PC-3 (cell line): Measurements from ENCODE around the gene HIPK3. TPM values are rescaled to one million over a fixed set of nuclear protein-coding genes. Genes with fewer than 3 reads are reported as not detected.

Experiments used
- ATAC-seq: fragments of 200-7000 bp; cut with Tn5 transposase; 2 replicates; pipeline ENCODE4 v1.9.1; 2020; ENCODE audit warnings: mild to moderate bottlenecking, moderate library complexity
- BruUV-seq: library from RNA; stranded (reverse); fragments of 400-500 nt; replicated peaks from 2 replicates; lab custom pipeline; 2021; lab: Mats Ljungman, UMichigan
- CTCF ChIA-PET: fragments of 300-600 bp; sonication (Branson Sonifier 250); formaldehyde crosslinking; loops from one replicate; lab custom pipeline; 2022; ENCODE audit warnings: antibody characterized with exemption; lab: Charles Lee
- POLR2A ChIA-PET: fragments of 300-600 bp; sonication (Branson Sonifier 250); formaldehyde crosslinking; loops from one replicate; lab custom pipeline; 2022; ENCODE audit warnings: antibody characterized with exemption; ENCODE audit not compliant: unreplicated experiment; lab: Charles Lee
- DNase-seq: peaks from one replicate; pipeline ENCODE4 v3.0.0-alpha.2; 2015
- H2AFZ ChIP-seq: fragments of 300-600 bp; sonication (generic); 2 replicates; pipeline ENCODE4 v1.6.0; 2016; ENCODE audit warnings: antibody characterized with exemption, low read length
- H3F3A ChIP-seq: fragments of 300-600 bp; sonication (generic); one replicate; pipeline ENCODE4 v1.6.0; 2017; ENCODE audit warnings: antibody characterized with exemption, low read length, control low read depth, mild to moderate bottlenecking; ENCODE audit not compliant: unreplicated experiment
- H3K27ac ChIP-seq: fragments of 300-600 bp; sonication (generic); 2 replicates; pipeline ENCODE4 v1.5.1; 2016; ENCODE audit warnings: mild to moderate bottlenecking, low read length
- H3K27me3 ChIP-seq: fragments of 300-600 bp; sonication (generic); 2 replicates; pipeline ENCODE4 v1.6.1; 2016; ENCODE audit warnings: low read length, mixed read lengths
- H3K36me3 ChIP-seq: fragments of 300-600 bp; sonication (generic); 2 replicates; pipeline ENCODE4 v1.6.1; 2016; ENCODE audit warnings: low read depth, mixed run types, low read length, mixed read lengths
- H3K4me1 ChIP-seq: fragments of 300-600 bp; sonication (generic); 2 replicates; pipeline ENCODE4 v1.5.1; 2016; ENCODE audit warnings: low read length; ENCODE audit not compliant: insufficient read depth
- H3K4me2 ChIP-seq: fragments of 300-600 bp; sonication (generic); 2 replicates; pipeline ENCODE4 v1.6.0; 2016; ENCODE audit warnings: low read length
- H3K4me3 ChIP-seq: fragments of 300-600 bp; sonication (generic); 2 replicates; pipeline ENCODE4 v1.5.1; 2016; ENCODE audit warnings: mild to moderate bottlenecking, low read length, mixed read lengths
- H3K79me2 ChIP-seq: fragments of 300-600 bp; sonication (generic); 2 replicates; pipeline ENCODE4 v1.6.1; 2017; ENCODE audit warnings: low read length, mixed read lengths
- H3K9ac ChIP-seq: fragments of 300-600 bp; sonication (generic); 2 replicates; pipeline ENCODE4 v1.6.0; 2016; ENCODE audit warnings: mild to moderate bottlenecking, low read length
- H3K9me2 ChIP-seq: fragments of 300-600 bp; sonication (generic); replicated peaks from 2 replicates; pipeline ENCODE4 v1.6.1; 2016; ENCODE audit warnings: mixed run types, low read length, mixed read lengths
- H3K9me3 ChIP-seq: fragments of 300-600 bp; sonication (generic); 2 replicates; pipeline ENCODE4 v1.6.1; 2016; ENCODE audit warnings: low read length, mixed read lengths
- H4K20me1 ChIP-seq: fragments of 300-600 bp; sonication (generic); 2 replicates; pipeline ENCODE4 v1.6.1; 2016; ENCODE audit warnings: low read length, mixed read lengths
- EZH2 ChIP-seq: fragments of 300-600 bp; sonication (generic); IDR thresholded peaks from one replicate; pipeline ENCODE4 v1.6.1; 2017; ENCODE audit warnings: antibody characterized with exemption, mild to moderate bottlenecking, low read length; ENCODE audit not compliant: unreplicated experiment
- EZH2phosphoT487 ChIP-seq: fragments of 300-600 bp; sonication (generic); IDR thresholded peaks from 2 replicates; pipeline ENCODE4 v1.6.1; 2018; ENCODE audit warnings: mild to moderate bottlenecking, antibody characterized with exemption, low read length, borderline replicate concordance
- intact Hi-C: fragments of 100-400 bp; cut with micrococcal nuclease; formaldehyde crosslinking; loops from 2 replicates; pipeline ENCODE4 v1.9.0; 2023
- total RNA-seq: library from RNA; depleted of rRNA; stranded (reverse); fragments of >200 nt; gene quantifications from 2 replicates; pipeline ENCODE4 v1.2.3, GENCODE V29; 2014
- TF ChIP-seq, protein P1 (sequence below): fragments of 300-600 bp; sonication (generic); conservative IDR thresholded peaks from 2 replicates; pipeline ENCODE4 v1.5.1; 2017; ENCODE audit warnings: antibody characterized with exemption, low read depth, mild to moderate bottlenecking, low read length

HIPK3 gene
- total RNA-seq, 1 experiment from 2014 or later, result 19.4 TPM

DNA sequence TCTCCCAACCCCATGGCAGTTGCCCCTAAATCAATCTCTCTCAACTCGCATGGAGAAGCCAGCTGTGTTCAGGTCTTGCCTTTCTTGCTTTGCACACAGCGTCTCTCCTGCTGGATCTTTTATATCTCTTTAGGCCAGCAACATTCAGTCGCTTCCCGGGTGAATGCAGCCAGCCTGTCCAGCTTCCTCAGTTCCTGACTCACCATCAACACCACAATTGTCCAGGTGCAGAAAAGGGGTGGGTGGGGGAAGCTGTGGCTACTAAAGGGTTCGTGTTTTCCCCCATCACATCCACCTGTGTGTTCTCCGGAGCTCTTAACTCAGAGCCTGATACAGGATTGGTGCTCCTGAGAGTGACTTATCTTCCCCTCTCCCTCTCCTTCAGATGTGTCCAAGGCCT is 116.5 kb downstream of the HIPK3 start:
- POLR2A ChIA-PET, result interaction anchor here (0.6 kb wide), 1 partner anchor 76 kb away, joined by 6 read pairs; no protein-coding TSS in a partner anchor
- no peak overlapping the region for H3K4me2 ChIP-seq
- no peak overlapping the region for H3K4me3 ChIP-seq
- H2AFZ ChIP-seq, result no peak overlapping the region
- no TSS peak for BruUV-seq
- H3K9ac ChIP-seq, result no peak overlapping the region
- H3K27me3 ChIP-seq, result no peaks in the 10 kb centered on the region
- H4K20me1 ChIP-seq, result no peaks in the 10 kb centered on the region
- H3K27ac ChIP-seq, result no peak overlapping the region
- no peaks in the 10 kb centered on the region for H3K9me3 ChIP-seq
- no peaks in the 10 kb centered on the region for H3F3A ChIP-seq
- H3K36me3 ChIP-seq, result no peaks in the 10 kb centered on the region
- intact Hi-C loops, result no loop called here
- TF ChIP-seq EZH2phosphoT487 (no peak), EZH2 (no peak)
- TF ChIP-seq, protein P1, sequence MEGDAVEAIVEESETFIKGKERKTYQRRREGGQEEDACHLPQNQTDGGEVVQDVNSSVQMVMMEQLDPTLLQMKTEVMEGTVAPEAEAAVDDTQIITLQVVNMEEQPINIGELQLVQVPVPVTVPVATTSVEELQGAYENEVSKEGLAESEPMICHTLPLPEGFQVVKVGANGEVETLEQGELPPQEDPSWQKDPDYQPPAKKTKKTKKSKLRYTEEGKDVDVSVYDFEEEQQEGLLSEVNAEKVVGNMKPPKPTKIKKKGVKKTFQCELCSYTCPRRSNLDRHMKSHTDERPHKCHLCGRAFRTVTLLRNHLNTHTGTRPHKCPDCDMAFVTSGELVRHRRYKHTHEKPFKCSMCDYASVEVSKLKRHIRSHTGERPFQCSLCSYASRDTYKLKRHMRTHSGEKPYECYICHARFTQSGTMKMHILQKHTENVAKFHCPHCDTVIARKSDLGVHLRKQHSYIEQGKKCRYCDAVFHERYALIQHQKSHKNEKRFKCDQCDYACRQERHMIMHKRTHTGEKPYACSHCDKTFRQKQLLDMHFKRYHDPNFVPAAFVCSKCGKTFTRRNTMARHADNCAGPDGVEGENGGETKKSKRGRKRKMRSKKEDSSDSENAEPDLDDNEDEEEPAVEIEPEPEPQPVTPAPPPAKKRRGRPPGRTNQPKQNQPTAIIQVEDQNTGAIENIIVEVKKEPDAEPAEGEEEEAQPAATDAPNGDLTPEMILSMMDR, result no peak
- DNase-seq (peak; percentile 27), ATAC-seq (no peak)
- H3K79me2 ChIP-seq, result peaks cover 20% of the 10 kb centered on the region
- peaks cover 54% of the 10 kb centered on the region for H3K4me1 ChIP-seq
- CTCF ChIA-PET, result no interaction called here
- H3K9me2 ChIP-seq, result no peaks in the 10 kb centered on the region

GRCh38 chr11:33375236-33375635 is 118.1 kb downstream of the HIPK3 start:
- BruUV-seq, result no TSS peak

GRCh38 chr11:33375688-33376311 is 118.6 kb downstream of the HIPK3 start, which contains the start of gene KIAA1549L:
TSS of gene KIAA1549L (plus strand) at chr11:33376108.
- intact Hi-C loops, result loop anchor here (5.0 kb wide), 1 partner anchor 77 kb away; no protein-coding TSS in a partner anchor
- H3K9me2 ChIP-seq, result no peaks in the 10 kb centered on the region
- H3K36me3 ChIP-seq, result no peaks in the 10 kb centered on the region
- TF ChIP-seq, protein P1, result no peak
- TF ChIP-seq EZH2phosphoT487 (no peak), EZH2 (no peak)
- ATAC-seq (peak; percentile 22), DNase-seq (peak; percentile 34)
- no peaks in the 10 kb centered on the region for H3F3A ChIP-seq
- H3K79me2 ChIP-seq, result peaks cover 41% of the 10 kb centered on the region
- H3K9me3 ChIP-seq, result no peaks in the 10 kb centered on the region
- BruUV-seq, result no TSS peak
- H3K4me2 ChIP-seq, result peak within 1 kb of the TSS; percentile 84
- H3K9ac ChIP-seq, result peak within 1 kb of the TSS; percentile 56
- no peaks in the 10 kb centered on the region for H3K27me3 ChIP-seq
- H3K4me1 ChIP-seq, result peaks cover 56% of the 10 kb centered on the region
- peak within 1 kb of the TSS; percentile 78 for H2AFZ ChIP-seq
- CTCF ChIA-PET, result interaction anchor here (0.6 to 1.0 kb wide), 3 partner anchors 15 to 366 kb away, joined by 3 read pairs; no protein-coding TSS in a partner anchor
- POLR2A ChIA-PET, result no interaction called here
- H3K4me3 ChIP-seq, result peak within 1 kb of the TSS; percentile 70
- H3K27ac ChIP-seq, result no peak within 1 kb of the TSS
- peaks cover 4% of the 10 kb centered on the region; the same call in 1 of the 2 replicates for H4K20me1 ChIP-seq

More at GRCh38 chr11:33375236-33375635, 118.1 kb downstream of the HIPK3 start:
- Histone ChIP-seq H3K27ac (no peak overlapping the region), H3K4me1 (peaks cover 57% of the 10 kb centered on the region), H3K9ac (peak overlapping the region; percentile 56), H3K27me3 (no peaks in the 10 kb centered on the region), H3K9me2 (no peaks in the 10 kb centered on the region), H3K79me2 (peaks cover 36% of the 10 kb centered on the region), H3K4me3 (peak overlapping the region; percentile 70), H3F3A (no peaks in the 10 kb centered on the region), H4K20me1 (peaks cover 4% of the 10 kb centered on the region; the same call in 1 of the 2 replicates), H3K36me3 (no peaks in the 10 kb centered on the region), H2AFZ (peak overlapping the region; percentile 78), H3K4me2 (peak overlapping the region; percentile 81), H3K9me3 (no peaks in the 10 kb centered on the region)
- DNase-seq (no peak), ATAC-seq (no peak)
- no peak for TF ChIP-seq EZH2
- CTCF ChIA-PET, result interaction anchor here (0.6 to 1.0 kb wide), 2 partner anchors 77 to 367 kb away, joined by 3 read pairs; no protein-coding TSS in a partner anchor
- intact Hi-C loops, result loop anchor here (5.0 kb wide), 1 partner anchor 77 kb away; no protein-coding TSS in a partner anchor
- POLR2A ChIA-PET, result no interaction called here
